H1 (cell line): ENCODE measurements around the gene F2RL2. TPM values are rescaled to one million over a fixed set of nuclear protein-coding genes. Genes with fewer than 3 reads are reported as not detected.

Experiments used
- BACH1 ChIP-seq: IDR thresholded peaks from 2 replicates; pipeline ENCODE4 v1.6.1; 2012; ENCODE audit warnings: low read length, improper control_type of control experiment
- CHD2 ChIP-seq: IDR thresholded peaks from 2 replicates; pipeline ENCODE4 v1.6.1; 2012; ENCODE audit warnings: low read length, improper control_type of control experiment
- GABPA ChIP-seq: IDR thresholded peaks from 2 replicates; pipeline ENCODE4 v1.6.1; 2011; ENCODE audit warnings: mild to moderate bottlenecking, low read length, moderate library complexity, borderline replicate concordance; ENCODE audit not compliant: insufficient read depth
- KDM1A ChIP-seq: fragments of 200-600, 300-600 bp; sonication (generic); IDR thresholded peaks from 2 replicates; pipeline ENCODE4 v1.7.1; 2016; ENCODE audit warnings: mild to moderate bottlenecking, low read length, borderline replicate concordance
- PHF8 ChIP-seq: fragments of 200-600 bp; sonication (generic); conservative IDR thresholded peaks from 2 replicates; pipeline ENCODE4 v1.7.1; 2012; ENCODE audit warnings: low read depth, mild to moderate bottlenecking, inconsistent platforms, low read length, moderate library complexity
- polyA plus RNA-seq, 7 experiments: library from polyadenylated mRNA; depleted of rRNA in 3 of 7; stranded (reverse) in 5 of 7; unstranded in 2 of 7; fragments of >200 nt in 5 of 7; fragments of 200-250 nt in 2 of 7; gene quantifications; 1 replicate in 5 of 7; 2 replicates in 1 of 7; 4 replicates in 1 of 7; pipeline versions ENCODE4 v1.2.1 to v1.2.3, GENCODE V29; 2011 to 2013; ENCODE audit warnings: missing spikeins in 2 of 7, mixed read lengths in 2 of 7
- total RNA-seq: library from RNA; stranded (reverse); fragmentation: NEBNext Ultra II Directional; extraction: Animal tissue kit (Norgen Biotek cat#: 25700); gene quantifications from 2 replicates; pipeline ENCODE4 v1.2.1, GENCODE V29; 2021
- TF ChIP-seq, protein P1 (sequence below), 3 experiments: IDR thresholded peaks; 1 replicate in 2 of 3; 2 replicates in 1 of 3; pipeline versions ENCODE4 v1.5.1 to v1.6.1; 2011; ENCODE audit warnings: low read length in 3 of 3, mild to moderate bottlenecking in 3 of 3, inconsistent platforms in 2 of 3, low read depth in 1 of 3, moderate library complexity in 1 of 3; ENCODE audit not compliant: insufficient read depth in 1 of 3; ENCODE audit errors: control extremely low read depth in 1 of 3
- TF ChIP-seq, protein P2 (sequence below): IDR thresholded peaks from 2 replicates; pipeline ENCODE4 v1.6.1; 2012; ENCODE audit warnings: inconsistent platforms
- TF ChIP-seq, protein P3 (sequence below): IDR thresholded peaks from 2 replicates; pipeline ENCODE4 v1.6.1; 2012; ENCODE audit warnings: inconsistent platforms

Gene F2RL2
- total and polyA plus RNA-seq, 2 of the 8 experiments (the other 6 are each of a cell fraction or from before 2014, with no cell fraction given) = 0.03 to 0.07 TPM

DNA sequence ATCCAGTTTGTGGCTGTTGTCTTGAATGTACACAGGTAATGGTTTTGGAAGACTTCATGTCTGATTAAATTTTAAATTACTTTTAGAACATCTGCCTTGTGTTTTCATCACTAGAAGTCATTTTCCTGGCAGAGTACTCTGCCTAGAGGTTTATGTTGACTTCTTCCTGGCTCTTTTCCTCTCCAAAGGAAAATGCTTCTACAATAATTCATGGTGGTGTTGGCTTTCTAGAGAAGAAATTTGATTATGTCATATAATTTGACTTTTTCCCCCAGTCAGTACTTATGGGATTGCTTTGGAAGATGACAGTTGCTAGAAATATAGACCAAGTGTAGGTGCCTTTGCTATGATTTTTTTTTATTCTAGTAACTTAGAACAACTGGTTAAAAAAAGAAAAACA, 46.8 kb downstream of the F2RL2 start (continued):
- TF ChIP-seq, protein P1, sequence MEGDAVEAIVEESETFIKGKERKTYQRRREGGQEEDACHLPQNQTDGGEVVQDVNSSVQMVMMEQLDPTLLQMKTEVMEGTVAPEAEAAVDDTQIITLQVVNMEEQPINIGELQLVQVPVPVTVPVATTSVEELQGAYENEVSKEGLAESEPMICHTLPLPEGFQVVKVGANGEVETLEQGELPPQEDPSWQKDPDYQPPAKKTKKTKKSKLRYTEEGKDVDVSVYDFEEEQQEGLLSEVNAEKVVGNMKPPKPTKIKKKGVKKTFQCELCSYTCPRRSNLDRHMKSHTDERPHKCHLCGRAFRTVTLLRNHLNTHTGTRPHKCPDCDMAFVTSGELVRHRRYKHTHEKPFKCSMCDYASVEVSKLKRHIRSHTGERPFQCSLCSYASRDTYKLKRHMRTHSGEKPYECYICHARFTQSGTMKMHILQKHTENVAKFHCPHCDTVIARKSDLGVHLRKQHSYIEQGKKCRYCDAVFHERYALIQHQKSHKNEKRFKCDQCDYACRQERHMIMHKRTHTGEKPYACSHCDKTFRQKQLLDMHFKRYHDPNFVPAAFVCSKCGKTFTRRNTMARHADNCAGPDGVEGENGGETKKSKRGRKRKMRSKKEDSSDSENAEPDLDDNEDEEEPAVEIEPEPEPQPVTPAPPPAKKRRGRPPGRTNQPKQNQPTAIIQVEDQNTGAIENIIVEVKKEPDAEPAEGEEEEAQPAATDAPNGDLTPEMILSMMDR (IDR thresholded peaks at IDR 0.05; ENCODE audit: control extremely low read depth in 1 of 3, insufficient read depth in 1 of 3, low read depth in 1 of 3, low read length in 3 of 3) = no peak
- TF ChIP-seq CHD2 (no peak), PHF8 (no peak), GABPA (no peak), KDM1A (no peak), BACH1 (no peak)
- TF ChIP-seq, protein P2, sequence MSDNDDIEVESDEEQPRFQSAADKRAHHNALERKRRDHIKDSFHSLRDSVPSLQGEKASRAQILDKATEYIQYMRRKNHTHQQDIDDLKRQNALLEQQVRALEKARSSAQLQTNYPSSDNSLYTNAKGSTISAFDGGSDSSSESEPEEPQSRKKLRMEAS = no peak
- TF ChIP-seq, protein P3, sequence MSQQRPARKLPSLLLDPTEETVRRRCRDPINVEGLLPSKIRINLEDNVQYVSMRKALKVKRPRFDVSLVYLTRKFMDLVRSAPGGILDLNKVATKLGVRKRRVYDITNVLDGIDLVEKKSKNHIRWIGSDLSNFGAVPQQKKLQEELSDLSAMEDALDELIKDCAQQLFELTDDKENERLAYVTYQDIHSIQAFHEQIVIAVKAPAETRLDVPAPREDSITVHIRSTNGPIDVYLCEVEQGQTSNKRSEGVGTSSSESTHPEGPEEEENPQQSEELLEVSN = no peak
